NCI-H2171 (cell line): ENCODE measurements around the gene ZBTB47.

Experiments used
- DNase-seq: peaks from one replicate; lab custom pipeline; 2025; lab: John Stamatoyannopoulos, UW

The ZBTB47 gene

GRCh38 chr3:42653560-42654330, at the start of gene ZBTB47:
TSS of gene ZBTB47 (plus strand) at chr3:42653697. CDS start at chr3:42658356, 4,659 bp downstream.
- no peak for DNase-seq

GRCh38 chr3:42605546-42606173, 47.8 kb upstream of the ZBTB47 start:
- DNase-seq, result no peak

GRCh38 chr3:42608581-42608980, 44.9 kb upstream of the ZBTB47 start:
- DNase-seq, result no peak

GRCh38 chr3:42610976-42611375, 42.5 kb upstream of the ZBTB47 start:
- no peak for DNase-seq

GRCh38 chr3:42612217-42612616, 41.3 kb upstream of the ZBTB47 start:
- DNase-seq, result no peak

GRCh38 chr3:42612928-42613327, 40.6 kb upstream of the ZBTB47 start:
- DNase-seq, result no peak

GRCh38 chr3:42613462-42613861, 40.0 kb upstream of the ZBTB47 start:
- no peak for DNase-seq

GRCh38 chr3:42631620-42632019, 21.9 kb upstream of the ZBTB47 start:
- DNase-seq, result no peak

- no peak for DNase-seq
Observed at GRCh38 chr3:42632146-42632545, 21.4 kb upstream of the ZBTB47 start.

- DNase-seq, result no peak
Observed at GRCh38 chr3:42633544-42633943, 20.0 kb upstream of the ZBTB47 start.

GRCh38 chr3:42635111-42635510, 18.4 kb upstream of the ZBTB47 start:
- DNase-seq, result no peak

GRCh38 chr3:42637001-42637400, 16.5 kb upstream of the ZBTB47 start:
- DNase-seq, result no peak

GRCh38 chr3:42638339-42638842, 15.1 kb upstream of the ZBTB47 start:
- DNase-seq, result no peak

GRCh38 chr3:42639192-42639591, 14.3 kb upstream of the ZBTB47 start:
- DNase-seq, result no peak

GRCh38 chr3:42640129-42640528, 13.4 kb upstream of the ZBTB47 start:
- no peak for DNase-seq

- DNase-seq, result no peak
Observed at GRCh38 chr3:42640771-42641370, 12.6 kb upstream of the ZBTB47 start.

- no peak for DNase-seq
Observed at GRCh38 chr3:42647821-42648459, 5.6 kb upstream of the ZBTB47 start.

GRCh38 chr3:42649006-42649405, 4.5 kb upstream of the ZBTB47 start:
- DNase-seq, result no peak

GRCh38 chr3:42649783-42650182, 3.7 kb upstream of the ZBTB47 start:
- DNase-seq, result no peak

GRCh38 chr3:42651248-42652091, 2.0 kb upstream of the ZBTB47 start:
- no peak for DNase-seq

GRCh38 chr3:42652251-42652610, 1.3 kb upstream of the ZBTB47 start:
- no peak for DNase-seq
